AG04450 (cell line): ENCODE measurements around the gene RANBP2. TPM values are rescaled to one million over a fixed set of nuclear protein-coding genes. Genes with fewer than 3 reads are reported as not detected.
"Not testable (repeated sequence)": the region's sequence is repeated elsewhere in the genome, so short reads cannot be mapped to it uniquely, and the experiment has no call there.

Source experiments
- CTCF ChIA-PET: fragments of 300-600, 350-600 bp; formaldehyde crosslinking; extraction: SDS; loops from one replicate; lab custom pipeline; 2022; ENCODE audit warnings: antibody characterized with exemption, inconsistent platforms; lab: Charles Lee
- POLR2A ChIA-PET: fragments of 350-600 bp; formaldehyde crosslinking; extraction: SDS; loops from one replicate; lab custom pipeline; 2021; ENCODE audit warnings: antibody characterized with exemption, inconsistent platforms; lab: Yijun Ruan, JAX
- DNase-seq: peaks from one replicate; pipeline ENCODE4 v3.0.0-alpha.2; 2011; ENCODE audit warnings: low read depth, low spot score
- H3K27ac ChIP-seq: one replicate; pipeline ENCODE4 v1.5.1; 2012; ENCODE audit warnings: low read depth, low read length, control low read depth
- H3K27me3 ChIP-seq: one replicate; pipeline ENCODE4 v1.6.0; 2012; ENCODE audit warnings: low read length; ENCODE audit not compliant: control insufficient read depth, insufficient read depth
- H3K4me3 ChIP-seq: 2 replicates; pipeline ENCODE4 v1.5.1; 2011; ENCODE audit warnings: mild to moderate bottlenecking, low read depth, low read length, control low read depth
- H3K9me3 ChIP-seq: 2 replicates; pipeline ENCODE4 v1.5.1; 2012; ENCODE audit warnings: low read length; ENCODE audit not compliant: control insufficient read depth, insufficient read depth
- polyA plus RNA-seq: library from polyadenylated mRNA; depleted of rRNA; stranded (reverse); fragments of >200 nt; gene quantifications from 2 replicates; pipeline ENCODE4 v1.2.3, GENCODE V29; 2011
- TF ChIP-seq, protein P1 (sequence below): IDR thresholded peaks from 2 replicates; pipeline ENCODE4 v1.5.1; 2011; ENCODE audit warnings: low read depth, low read length, control low read depth, inconsistent platforms

Gene RANBP2
- polyA plus RNA-seq, 1 experiment = 29.0 TPM

DNA sequence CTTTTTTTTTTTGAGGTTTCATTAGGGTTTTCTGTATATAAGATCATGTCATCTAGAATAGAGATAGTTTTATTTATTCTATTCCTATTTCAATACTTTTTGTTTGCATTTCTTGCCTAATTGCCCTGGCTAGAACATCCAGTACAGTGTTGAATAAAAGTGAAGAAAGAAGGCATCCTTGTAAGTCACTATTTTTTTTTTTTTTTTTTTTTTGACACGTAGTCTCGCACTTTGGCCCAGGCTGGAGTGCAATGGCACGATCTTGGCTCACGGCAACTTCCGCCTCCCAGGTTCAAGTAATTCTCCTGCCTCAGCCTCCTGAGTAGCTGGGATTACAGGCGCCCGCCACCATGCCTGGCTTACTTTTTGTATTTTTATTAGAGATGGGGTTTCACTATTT is 27.8 kb upstream of the RANBP2 start:
- H3K27ac ChIP-seq = no peak overlapping the region
- H3K27me3 ChIP-seq = no peaks in the 10 kb centered on the region
- H3K4me3 ChIP-seq = no peak overlapping the region
- no peak for DNase-seq
- ChIA-PET POLR2A (no interaction called here), CTCF (no interaction called here)
- H3K9me3 ChIP-seq = no peaks in the 10 kb centered on the region
- TF ChIP-seq, protein P1, sequence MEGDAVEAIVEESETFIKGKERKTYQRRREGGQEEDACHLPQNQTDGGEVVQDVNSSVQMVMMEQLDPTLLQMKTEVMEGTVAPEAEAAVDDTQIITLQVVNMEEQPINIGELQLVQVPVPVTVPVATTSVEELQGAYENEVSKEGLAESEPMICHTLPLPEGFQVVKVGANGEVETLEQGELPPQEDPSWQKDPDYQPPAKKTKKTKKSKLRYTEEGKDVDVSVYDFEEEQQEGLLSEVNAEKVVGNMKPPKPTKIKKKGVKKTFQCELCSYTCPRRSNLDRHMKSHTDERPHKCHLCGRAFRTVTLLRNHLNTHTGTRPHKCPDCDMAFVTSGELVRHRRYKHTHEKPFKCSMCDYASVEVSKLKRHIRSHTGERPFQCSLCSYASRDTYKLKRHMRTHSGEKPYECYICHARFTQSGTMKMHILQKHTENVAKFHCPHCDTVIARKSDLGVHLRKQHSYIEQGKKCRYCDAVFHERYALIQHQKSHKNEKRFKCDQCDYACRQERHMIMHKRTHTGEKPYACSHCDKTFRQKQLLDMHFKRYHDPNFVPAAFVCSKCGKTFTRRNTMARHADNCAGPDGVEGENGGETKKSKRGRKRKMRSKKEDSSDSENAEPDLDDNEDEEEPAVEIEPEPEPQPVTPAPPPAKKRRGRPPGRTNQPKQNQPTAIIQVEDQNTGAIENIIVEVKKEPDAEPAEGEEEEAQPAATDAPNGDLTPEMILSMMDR = no peak

DNA sequence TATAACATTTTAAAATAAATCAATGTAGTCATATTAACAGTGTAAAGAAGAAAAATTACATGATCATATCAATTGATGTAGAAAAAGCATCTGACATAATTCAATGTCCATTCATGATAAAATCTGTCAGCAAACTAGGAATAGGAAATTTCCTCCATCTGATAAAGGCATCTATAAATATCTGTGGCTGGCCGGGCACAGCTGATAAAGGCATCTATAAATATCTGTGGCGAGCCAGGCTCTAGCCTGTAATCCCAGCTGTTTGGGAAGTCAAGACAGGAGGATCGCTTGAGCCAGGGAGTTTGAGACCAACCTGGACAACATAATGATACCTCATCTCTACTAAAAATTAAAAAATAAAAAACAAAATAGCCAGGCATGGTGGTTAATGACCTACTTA is 18.1 kb upstream of the RANBP2 start:
- TF ChIP-seq, protein P1 = no peak
- CTCF ChIA-PET = no interaction called here
- H3K27me3 ChIP-seq = no peaks in the 10 kb centered on the region

DNA sequence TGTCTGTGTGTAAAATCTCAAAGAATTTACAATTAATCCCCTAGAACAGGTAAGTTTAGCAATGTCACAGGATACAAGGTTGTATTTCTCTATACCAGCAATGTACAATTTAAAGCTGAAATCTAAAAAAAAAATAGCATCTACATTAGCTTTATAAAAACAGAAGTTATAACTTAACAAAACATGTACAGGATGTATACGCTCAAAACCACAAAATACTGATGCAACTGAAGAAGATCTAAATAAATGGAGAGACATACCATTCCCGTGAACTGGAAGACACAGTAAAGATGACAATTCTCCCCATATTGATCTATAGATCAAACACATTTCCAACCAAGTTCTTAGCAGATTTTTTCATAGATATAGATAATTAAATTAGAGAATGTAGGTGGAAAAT is 17.5 kb upstream of the RANBP2 start:
- CTCF ChIA-PET = interaction anchor here (0.6 kb wide), 1 partner anchor 67 kb away, joined by 4 read pairs; no protein-coding TSS in a partner anchor
- Histone ChIP-seq H3K9me3 (no peaks in the 10 kb centered on the region), H3K27ac (no peak overlapping the region), H3K27me3 (no peaks in the 10 kb centered on the region), H3K4me3 (no peak overlapping the region)
- POLR2A ChIA-PET = no interaction called here
- DNase-seq = no peak
- TF ChIP-seq, protein P1 = no peak

More for the DNA sequence above, 18.1 kb upstream of the RANBP2 start:
- Histone ChIP-seq H3K4me3 (no peak overlapping the region), H3K9me3 (no peaks in the 10 kb centered on the region), H3K27ac (no peak overlapping the region)
- no peak for DNase-seq
- POLR2A ChIA-PET = no interaction called here

DNA sequence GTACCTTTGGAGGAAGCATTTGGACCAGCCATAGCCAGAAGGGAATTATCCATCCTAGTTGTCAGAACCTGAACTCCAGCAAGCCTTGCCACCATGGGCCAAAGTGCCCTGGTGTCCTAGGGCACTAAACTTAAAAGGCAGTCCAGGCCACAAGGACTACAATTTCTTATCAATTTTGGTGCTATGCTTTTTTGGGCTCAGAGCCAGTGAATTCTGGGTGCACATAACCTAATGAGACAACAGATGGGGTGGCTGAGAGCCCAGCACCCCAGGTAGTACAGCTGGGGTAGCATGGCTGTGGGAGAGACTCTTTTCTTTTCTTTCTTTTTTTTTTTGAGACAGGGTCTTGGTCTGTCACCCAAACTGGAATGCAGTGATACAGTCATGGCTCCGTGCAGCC is 14.4 kb upstream of the RANBP2 start:
- Histone ChIP-seq H3K4me3 (no peak overlapping the region), H3K27me3 (no peaks in the 10 kb centered on the region), H3K9me3 (no peaks in the 10 kb centered on the region), H3K27ac (no peak overlapping the region)
- TF ChIP-seq, protein P1 = no peak
- CTCF ChIA-PET = no interaction called here
- no peak for DNase-seq
- POLR2A ChIA-PET = no interaction called here

DNA sequence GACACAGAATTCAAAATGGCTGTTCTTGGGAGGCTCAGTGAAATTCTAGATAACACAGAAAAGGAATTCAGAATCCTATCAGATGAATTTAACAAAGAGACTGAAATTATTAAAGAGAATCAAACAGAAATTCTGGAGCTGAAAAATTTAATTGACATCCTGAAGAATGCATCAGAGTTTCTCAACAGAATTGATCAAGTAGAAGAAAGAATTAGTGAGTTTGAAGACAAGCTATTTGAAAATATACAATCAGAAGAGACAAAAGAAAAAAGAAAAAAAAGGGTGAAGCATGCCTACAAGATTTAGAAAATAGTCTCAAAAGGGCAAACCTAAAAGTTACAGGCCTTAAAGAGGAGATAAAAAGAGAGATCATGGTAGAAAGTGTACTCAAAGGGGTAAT is 12.0 kb upstream of the RANBP2 start:
- Histone ChIP-seq H3K9me3 (no peaks in the 10 kb centered on the region), H3K27ac (no peak overlapping the region), H3K4me3 (no peak overlapping the region), H3K27me3 (no peaks in the 10 kb centered on the region)
- ChIA-PET POLR2A (no interaction called here), CTCF (no interaction called here)
- TF ChIP-seq, protein P1 = no peak
- DNase-seq = no peak

DNA sequence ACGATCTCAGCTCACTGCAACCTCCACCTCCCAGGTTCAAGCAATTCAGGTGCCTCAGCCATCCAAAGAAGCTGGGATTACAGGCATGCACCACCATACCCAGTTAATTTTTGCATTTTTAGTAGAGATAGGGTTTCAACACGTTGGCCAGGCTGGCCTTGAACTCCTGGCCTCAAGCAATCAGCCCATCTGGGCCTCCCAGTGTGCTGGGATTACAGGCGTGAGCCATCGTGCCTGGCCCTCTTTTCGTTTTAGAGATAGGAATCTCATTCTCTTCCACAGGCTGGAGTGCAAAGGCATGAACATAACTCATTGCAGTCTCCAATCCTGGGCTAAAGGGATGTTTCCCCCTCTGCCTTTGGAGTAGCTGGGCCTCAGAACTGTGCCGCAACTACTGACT is 2.3 kb upstream of the RANBP2 start:
- CTCF ChIA-PET, POLR2A ChIA-PET, H3K9me3 ChIP-seq, DNase-seq, H3K4me3 ChIP-seq, H3K27ac ChIP-seq, H3K27me3 ChIP-seq: not testable (repeated sequence)

DNA sequence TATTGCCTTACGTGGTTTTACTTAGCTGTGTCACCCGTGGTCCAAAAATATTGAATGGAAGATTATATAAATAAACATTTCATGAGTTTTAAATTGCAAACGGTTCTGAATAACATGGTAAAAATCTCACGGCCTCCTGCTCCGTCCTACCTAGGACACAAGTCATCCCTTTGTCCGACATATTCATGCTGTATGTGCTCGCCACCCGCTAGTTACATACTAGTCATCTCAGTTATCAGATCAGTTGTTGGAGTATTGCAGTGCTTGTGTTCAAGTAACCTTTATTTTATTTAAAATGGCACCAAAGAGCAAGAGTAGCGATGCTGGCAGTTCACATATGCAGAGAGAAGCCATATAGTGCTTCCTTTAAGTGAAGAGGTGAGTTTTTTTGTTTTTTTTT is 6.8 kb downstream of the RANBP2 start:
- H3K27ac ChIP-seq, POLR2A ChIA-PET, H3K9me3 ChIP-seq, H3K27me3 ChIP-seq, CTCF ChIA-PET, DNase-seq, H3K4me3 ChIP-seq: not testable (repeated sequence)

DNA sequence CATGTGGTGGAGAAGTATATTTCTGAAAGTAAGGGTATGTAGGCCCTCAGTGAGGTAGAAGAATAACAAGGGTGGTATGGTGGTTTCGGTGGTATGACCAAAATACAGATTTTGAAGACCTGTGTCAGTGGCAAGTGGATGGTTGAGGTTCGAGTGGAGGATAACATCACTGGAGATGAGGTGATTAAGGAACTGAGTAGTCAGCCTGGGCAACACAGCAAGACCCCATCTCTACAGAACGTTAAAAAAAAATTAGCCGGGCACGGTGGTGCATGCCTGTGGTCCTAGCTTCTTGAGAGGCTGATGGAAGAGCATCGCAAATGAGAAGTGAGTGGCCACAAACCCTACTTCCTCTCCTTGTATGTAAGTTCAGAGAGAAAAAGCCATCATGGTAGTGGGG is 15.4 kb downstream of the RANBP2 start:
- H3K27ac ChIP-seq = not testable (repeated sequence)

More for the DNA sequence above, 15.4 kb downstream of the RANBP2 start:
- POLR2A ChIA-PET, H3K27me3 ChIP-seq, DNase-seq, CTCF ChIA-PET, H3K4me3 ChIP-seq, H3K9me3 ChIP-seq: not testable (repeated sequence)
